GM18505 (cell line): ENCODE results near the gene TMEM59.
"Not testable (repeated sequence)": the region's sequence is repeated elsewhere in the genome, so short reads cannot be mapped to it uniquely, and the experiment has no call there.

Experiments used
- ATAC-seq: cut with Tn5 transposase; IDR thresholded peaks from one replicate; pipeline ENCODE4 v1.9.1; 2021; ENCODE audit not compliant: unreplicated experiment
- POLR2A ChIP-seq: IDR thresholded peaks from 4 replicates; pipeline ENCODE4 v1.6.1; 2011; ENCODE audit warnings: borderline replicate concordance; ENCODE audit not compliant: insufficient read depth, insufficient read length; ENCODE audit errors: extremely low read depth

The TMEM59 gene

DNA sequence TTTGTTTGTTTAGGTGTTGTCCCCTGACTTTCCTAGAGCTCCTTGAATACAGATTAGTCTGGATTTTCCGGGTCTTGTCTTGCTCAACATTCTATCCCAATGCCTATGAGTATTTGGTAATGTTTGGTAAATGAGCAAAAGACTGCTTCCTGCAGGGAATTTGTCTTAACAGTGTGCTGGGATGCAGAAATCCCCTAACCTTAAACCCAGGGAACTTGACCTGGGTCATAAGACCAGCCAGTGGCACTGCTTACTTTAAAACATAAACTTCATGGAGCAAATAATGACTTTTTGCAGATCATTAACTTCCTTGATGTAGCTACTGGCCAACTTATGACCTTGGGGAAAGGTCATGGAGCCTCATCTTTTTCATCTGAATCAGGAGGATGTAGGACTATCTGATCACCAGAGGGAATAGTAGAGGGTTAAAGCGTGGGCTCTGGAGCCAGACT is 27.6 kb upstream of the TMEM59 start:
- TF ChIP-seq POLR2A: no peak
- no peak for ATAC-seq

DNA sequence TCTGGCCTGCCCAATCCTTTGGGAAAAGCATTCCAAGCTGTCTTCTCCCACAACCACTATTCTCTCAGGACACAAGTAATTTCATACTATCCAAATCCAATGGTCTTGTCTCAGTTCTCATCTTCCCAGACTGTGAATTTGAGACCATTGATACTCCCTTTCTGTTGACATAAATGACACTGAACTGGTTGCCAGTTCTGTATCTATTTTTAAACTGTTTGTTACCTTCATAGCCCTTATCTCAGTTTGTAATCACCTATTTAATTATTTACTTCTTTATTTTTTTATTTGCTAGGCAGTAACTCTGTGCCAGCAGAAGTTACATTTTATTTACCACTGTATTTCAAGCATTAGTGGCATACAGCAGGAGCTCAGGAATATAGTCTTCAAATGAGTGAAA is 24.4 kb upstream of the TMEM59 start:
- no peak for ATAC-seq
- TF ChIP-seq POLR2A: no peak

DNA sequence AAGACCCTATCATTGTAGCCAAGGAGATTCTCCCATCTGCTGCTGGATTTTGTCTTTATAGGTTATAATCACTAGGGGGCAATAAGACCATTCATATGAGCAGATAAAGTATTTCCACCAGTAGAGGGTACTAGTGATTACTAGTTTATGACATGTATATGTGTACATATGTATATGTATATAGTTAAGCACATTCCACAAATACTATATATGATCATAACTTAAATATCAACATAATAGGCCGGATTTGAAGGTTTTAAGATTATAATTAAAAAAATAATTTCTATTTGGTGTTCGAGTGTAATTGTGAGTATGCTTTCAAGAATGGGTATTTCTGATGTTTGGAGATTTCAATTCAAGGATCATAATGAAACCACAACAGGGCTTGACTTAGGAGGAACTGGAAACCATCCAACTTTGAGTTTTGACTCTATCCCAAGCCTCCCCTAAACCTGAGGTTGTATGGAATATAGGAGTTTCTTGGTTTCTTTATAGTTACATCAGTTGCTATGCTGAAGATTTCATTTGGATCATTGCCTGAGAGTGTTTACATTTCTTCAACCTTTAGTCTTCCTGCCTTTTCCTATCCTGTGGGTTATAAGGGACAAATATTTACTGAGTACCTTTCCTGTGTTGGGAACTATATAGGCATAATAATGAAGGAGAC is 17.3 kb upstream of the TMEM59 start:
- TF ChIP-seq POLR2A: no peak
- no peak for ATAC-seq

DNA sequence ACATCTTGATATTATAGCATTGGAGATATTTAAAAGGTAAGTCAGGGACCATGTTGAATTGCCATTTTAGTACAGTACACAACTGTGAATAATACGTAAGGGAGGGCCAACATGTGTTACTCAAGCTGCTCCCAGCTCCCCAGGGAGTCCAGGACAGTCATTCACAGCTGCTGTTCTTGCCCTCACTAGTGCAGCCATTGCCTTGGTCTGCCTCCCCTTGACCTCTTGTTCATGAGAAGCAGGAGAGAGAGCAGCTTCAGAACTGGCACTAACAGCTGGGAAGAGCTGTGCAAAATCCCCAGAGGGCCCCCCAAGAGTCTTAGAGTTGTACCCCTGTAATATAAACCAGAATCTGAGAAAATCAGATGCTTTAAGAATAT is 16.8 kb upstream of the TMEM59 start:
- no peak for ATAC-seq
- TF ChIP-seq POLR2A: no peak

DNA sequence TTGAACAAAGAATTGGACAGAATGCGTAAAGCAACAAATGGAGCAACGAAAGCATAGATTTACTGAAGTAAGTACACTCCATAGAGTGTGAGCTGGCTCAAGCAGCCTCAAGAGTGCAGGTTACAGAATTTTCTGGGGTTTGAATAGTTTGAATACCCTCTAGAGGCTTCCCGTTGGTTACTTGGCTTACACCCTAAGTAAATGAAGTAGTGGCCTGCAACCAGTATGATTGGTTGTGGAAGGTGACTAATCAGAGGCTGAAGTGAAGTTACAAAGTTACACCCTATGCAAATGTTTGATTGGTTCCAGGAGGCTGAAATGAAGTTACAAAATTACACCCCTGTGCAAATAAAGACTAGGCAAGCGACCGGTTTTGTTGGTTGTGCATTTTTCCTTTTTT is 11.3 kb upstream of the TMEM59 start:
- TF ChIP-seq POLR2A: no peak
- no peak for ATAC-seq

DNA sequence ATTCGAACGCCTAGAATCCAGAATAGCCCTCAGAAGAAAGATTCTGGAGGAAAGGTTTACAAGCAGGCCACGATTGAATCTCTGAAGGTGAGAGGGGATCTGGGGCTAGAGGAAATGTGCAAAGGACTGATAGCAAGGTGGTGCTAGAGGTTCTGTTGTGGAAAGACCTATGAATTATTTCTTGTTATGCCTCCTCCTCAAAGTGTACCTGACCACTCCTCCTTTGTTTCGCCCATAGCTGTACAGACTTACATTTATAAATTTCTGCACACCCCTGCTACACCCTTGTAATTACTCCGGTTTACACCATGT is 1.4 kb upstream of the TMEM59 start:
- no peak for TF ChIP-seq POLR2A
- no peak for ATAC-seq

DNA sequence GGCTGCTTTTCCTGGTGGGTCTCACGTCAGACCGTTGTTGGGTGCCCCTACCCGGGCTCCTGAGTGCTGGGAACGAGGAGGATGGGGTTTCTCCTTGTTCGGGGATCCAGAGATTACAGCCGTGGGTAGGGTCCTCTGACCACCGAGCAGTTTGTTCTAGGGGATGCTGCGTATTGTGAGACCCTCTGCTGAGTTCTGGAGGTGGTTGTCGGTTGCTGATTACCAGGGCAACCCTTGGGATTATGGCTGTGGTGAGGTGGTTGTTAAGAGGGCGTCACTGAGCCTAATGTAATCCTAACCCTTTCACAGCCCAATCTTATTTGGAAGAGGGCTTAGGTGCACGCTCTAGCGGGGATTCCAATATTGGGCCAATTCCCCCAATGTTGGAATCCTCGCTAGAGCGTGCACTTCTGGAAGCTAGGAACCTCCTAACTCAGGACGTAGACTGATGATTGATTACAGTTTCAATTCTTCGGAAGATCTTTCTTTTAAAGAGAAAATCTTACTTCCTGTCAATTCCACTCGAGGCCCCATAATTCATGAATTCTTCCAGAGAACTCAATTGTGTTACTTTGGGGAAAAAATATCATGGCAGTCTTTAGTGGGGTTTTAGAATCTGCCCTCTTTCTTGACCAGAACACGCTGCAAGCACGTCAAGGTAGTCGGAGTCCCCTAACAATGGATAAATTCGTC is 887 bp upstream of the TMEM59 start:
- peak; percentile 3 for ATAC-seq
- no peak for TF ChIP-seq POLR2A

DNA sequence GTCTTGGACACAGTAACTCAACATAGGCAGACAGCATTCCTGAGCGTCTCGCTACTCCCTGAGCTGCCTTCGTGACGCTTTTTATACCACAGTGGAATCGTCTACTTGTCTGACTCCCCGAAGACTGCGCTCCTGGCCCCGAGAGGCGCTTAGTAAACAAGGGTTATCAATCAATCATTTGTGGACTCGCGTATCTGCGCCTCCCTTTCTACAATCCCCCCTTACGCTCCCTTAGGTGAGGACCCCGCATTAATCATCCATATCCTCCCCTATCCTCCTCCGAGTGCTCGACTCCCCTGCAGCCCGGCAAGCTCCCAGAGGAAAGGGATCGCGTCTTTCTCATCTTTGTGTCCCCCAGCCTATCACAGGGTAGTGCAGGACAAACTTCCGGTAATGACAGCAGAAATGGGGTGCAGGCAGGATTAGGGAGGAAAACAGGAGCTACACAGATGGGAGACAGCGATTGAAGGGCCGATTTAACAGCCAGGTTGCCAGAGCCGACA is 522 bp downstream of the TMEM59 start:
- ATAC-seq: peak; percentile 2
- no peak for TF ChIP-seq POLR2A

DNA sequence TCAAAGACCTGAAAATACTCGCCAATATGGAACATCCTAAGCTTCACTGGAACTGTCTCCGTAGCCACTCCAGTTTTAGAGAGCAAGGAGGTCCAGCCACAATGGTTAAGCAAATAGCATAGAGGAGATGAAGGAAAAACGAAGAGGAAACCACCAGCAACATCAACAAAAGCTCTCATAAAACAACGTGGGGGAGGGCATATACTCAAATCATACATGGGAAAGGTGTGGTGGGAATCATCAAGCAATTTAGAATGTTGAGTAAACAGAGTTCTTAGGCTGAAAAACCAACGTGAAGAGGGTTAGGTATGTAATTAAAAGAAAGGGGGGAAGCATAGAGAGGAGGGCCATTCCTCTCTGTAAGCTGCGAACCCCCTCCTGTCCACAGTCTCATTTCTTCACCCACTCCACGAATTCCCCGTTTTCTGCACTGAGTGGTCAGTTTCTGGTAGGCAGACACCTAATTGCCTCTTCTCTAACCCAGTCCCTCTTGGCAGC is 1.0 kb downstream of the TMEM59 start:
- TF ChIP-seq POLR2A: no peak
- no peak for ATAC-seq

DNA sequence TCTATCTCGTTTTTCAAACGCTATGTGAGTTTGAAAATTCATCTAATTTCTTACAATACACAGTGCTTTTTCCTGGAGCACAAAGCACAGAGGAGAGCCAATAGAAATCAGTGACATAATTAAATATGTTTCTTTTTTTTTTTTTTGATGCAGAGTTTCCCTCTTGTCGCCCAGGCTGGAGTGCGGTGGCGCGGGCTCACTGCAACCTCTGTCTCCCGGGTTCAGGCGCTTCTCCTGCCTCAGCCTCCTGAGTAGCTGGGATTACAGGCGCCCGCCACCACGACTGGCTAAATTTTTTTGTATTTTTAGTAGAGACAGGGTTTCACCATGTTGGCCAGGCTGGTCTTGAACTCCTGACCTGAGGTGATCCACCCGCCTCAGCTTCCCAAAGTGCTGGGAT is 2.6 kb downstream of the TMEM59 start:
- ATAC-seq: not testable (repeated sequence)

DNA sequence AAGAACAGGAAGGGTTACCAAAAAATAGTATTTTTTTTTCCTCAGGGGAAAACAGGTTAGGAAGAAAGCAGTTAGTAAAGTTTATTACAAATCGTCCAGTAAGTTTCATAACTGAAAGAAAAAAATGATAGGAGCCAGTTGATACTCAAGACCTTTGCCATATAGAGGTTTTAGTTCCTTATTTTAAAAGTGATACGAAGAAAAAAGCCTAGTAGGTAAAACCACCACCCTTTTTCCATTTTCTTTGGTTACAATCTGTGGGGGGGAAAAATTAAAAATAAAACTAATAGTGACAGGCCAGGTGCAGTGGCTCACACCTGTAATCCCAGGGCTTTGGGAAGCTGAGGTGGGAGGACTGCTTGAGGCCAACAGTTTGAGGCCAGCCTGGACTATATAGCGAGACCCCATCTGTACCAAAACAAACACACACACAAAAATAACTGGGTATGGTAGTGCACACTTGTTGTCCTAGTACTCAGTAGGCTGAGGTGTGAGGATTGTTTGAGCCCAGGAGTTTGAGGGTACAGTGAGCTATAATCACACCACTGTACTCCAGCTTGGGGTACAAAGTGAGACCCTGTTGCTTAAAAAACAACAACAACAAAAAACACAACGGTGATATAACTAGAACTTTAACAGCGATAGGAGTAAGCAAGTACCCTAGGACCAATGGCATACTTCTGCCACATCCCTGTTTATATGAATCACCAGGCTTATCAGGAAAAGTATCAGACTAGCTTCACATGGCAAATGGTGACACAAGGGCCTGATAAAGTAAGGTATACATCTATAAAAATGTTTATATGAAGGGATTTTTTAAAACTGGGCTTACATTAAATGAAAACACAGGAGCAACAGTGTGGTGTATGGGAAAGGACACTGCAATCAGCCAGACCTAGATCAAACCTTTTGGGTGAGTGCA is 5.4 kb downstream of the TMEM59 start:
- ATAC-seq: no peak
- TF ChIP-seq POLR2A: no peak

DNA sequence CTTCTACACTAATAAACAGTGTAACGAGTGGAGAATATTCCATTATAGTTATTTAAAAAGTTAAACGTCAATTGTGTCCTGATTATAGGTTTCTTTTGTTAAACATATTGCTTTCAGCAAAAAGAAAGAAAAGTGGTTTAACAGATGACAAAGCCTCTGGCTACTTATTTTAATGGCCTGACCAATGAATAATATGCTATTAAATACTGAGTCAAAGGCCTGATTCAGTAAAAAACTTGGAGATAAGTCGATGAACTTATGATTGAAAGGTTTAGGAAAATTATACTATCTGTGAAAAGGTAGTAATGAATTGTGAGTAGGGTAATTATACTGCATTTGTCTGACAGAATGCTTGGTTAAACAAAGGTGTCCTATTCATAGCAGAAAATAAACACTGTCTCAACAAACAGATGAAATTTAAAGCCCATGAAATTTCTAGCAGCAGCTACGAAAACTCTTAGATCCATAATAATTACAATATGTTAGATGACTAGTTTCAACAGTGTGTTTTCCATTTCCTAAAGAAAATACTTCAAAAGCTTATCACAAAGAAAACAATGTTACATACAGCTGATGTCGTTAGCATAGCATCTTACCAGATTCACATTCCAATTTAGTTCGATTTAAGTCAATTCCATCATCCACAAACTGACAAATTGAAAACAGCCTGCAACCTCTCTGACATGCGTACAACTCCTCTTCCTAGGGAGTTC is 6.2 kb downstream of the TMEM59 start:
- no peak for ATAC-seq
- TF ChIP-seq POLR2A: no peak

DNA sequence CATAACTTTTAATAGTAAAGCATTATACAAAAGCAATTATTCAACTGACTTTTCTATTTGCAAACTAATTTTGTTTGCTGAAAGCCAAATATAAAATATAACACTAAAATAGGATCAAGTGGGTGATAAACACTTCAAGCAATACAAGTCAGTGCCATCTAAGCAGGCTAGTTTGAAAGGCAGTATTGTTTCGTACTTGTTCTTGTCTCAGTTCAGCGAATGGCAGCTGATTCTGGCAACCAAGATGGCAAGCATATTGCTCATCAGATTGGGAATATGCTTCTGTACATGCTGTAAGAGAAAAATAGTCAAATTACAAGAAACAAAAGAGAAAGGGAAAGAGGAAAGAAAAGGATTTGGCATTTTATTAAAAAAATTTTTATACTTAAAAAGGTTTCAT is 7.5 kb downstream of the TMEM59 start:
- no peak for TF ChIP-seq POLR2A
- ATAC-seq: no peak
